ENCODE data around the gene CACNA1B. TPM values are rescaled to one million over a fixed set of nuclear protein-coding genes. Genes with fewer than 3 reads are reported as not detected.

The CACNA1B gene
- total RNA-seq, 1 donor from 2014 or later, result under 0.01 TPM

DNA sequence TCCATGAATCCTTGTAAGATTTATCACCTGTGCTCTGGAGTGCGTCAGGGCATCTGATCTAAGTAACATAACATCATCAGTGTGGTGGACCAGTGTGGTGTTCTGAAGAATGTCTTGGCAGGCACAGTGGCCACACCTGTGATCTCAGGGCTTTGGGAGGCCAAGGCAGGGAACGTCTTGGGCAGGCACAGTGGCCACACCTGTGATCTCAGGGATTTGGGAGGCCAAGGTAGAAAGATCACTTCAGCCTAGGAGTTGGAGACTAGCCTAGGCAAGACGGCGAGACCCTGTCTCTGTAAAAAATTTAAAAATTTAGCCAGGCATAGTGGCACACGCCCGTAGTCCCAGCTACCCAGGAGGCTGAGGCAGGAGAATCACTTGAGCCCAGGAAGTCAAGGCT is 185.5 kb downstream of the CACNA1B start:
- DNase-seq (ENCODE audit: low read depth), result no peak
- H3K4me3 ChIP-seq (ENCODE audit: low read depth, low read length), result no peak overlapping the region
- TF ChIP-seq, protein P1, sequence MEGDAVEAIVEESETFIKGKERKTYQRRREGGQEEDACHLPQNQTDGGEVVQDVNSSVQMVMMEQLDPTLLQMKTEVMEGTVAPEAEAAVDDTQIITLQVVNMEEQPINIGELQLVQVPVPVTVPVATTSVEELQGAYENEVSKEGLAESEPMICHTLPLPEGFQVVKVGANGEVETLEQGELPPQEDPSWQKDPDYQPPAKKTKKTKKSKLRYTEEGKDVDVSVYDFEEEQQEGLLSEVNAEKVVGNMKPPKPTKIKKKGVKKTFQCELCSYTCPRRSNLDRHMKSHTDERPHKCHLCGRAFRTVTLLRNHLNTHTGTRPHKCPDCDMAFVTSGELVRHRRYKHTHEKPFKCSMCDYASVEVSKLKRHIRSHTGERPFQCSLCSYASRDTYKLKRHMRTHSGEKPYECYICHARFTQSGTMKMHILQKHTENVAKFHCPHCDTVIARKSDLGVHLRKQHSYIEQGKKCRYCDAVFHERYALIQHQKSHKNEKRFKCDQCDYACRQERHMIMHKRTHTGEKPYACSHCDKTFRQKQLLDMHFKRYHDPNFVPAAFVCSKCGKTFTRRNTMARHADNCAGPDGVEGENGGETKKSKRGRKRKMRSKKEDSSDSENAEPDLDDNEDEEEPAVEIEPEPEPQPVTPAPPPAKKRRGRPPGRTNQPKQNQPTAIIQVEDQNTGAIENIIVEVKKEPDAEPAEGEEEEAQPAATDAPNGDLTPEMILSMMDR (conservative IDR thresholded peaks at IDR 0.05; ENCODE audit: low read depth, low read length), result no peak

DNA sequence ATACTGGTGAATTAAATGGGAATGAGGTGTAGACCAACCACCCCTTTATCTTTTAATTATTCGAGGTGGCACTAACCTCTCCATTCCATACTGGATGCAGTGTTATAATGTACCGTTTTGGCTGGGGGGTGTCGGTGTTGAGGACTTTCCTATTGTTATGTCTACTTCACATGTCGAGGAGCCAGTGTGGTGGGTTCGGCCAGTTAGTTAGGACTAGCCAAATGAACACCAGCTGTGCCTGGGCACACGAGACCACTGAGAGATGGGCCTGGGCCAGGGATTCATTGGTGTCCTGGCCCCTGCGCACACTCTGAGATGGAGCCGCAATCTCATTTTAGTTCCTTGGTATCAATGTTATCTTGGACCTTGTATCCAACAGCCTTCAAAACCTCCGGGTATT is 186.2 kb downstream of the CACNA1B start:
- H3K4me3 ChIP-seq (ENCODE audit: low read depth, low read length), result no peak overlapping the region
- no peak for DNase-seq (ENCODE audit: low read depth)
- TF ChIP-seq, protein P1 (conservative IDR thresholded peaks at IDR 0.05; ENCODE audit: low read depth, low read length), result no peak

DNA sequence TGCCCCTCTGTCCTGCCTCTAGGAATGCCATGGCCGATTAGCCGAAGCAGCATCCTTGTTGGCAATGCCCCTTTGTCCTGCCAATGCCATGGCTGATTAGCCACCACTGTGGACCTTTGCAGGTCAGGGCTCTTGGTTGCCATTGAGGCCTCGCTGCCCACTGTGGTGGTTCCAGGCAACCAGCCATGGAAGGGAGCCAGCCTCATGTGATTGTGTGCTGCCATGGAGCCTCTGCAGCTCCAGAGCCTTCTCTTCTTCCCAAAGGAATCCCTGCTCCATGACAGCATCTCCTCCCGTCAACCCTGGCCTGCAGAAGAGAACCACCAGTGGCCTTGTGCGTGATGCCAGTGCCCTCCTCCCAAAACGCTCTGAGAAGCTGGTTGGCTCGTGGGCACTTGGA is 187.0 kb downstream of the CACNA1B start:
- DNase-seq (ENCODE audit: low read depth), result no peak
- H3K4me3 ChIP-seq (ENCODE audit: low read depth, low read length), result no peak overlapping the region
- TF ChIP-seq, protein P1 (conservative IDR thresholded peaks at IDR 0.05; ENCODE audit: low read depth, low read length), result no peak

DNA sequence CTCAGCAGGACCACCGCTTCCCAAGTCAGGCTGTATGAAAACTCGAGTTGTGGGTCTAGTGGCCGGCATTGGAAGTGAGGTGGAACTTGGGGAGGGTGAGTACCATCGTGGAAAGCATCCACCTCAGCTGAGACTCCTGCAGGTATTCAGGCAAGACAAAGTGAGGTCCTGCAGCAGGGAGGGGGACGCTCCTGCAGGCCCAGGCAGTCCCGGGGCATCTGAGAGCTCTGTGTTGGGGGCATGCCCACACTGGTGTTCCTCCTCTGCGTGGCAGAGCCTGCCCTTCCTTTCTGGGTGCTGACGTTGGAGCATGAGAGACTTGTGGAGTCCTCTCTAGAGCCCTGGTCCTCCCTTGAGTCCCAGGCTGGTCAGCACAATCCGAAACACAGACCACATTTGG is 187.7 kb downstream of the CACNA1B start:
- TF ChIP-seq, protein P1 (conservative IDR thresholded peaks at IDR 0.05; ENCODE audit: low read depth, low read length), result no peak
- DNase-seq (ENCODE audit: low read depth), result no peak
- no peak overlapping the region for H3K4me3 ChIP-seq (ENCODE audit: low read depth, low read length)

DNA sequence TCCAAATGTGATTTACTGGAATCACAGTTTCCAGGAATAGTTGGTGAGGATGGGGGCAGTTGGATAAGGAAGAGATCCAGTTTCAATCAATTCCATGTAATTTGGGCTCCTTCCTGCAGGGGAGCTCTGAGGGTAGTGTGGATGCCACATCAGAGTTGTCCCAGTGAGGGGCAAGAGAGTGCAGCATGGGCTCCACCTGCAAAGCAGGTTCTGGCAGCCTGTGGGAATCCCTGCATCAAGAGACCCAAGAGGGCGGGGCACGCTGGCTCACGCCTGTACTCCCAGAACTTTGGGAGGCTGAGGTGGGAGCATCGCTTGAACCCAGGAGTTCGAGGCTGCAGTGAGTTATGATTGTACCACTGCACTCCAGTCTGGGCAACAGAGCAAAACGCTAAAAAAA is 188.5 kb downstream of the CACNA1B start:
- DNase-seq (ENCODE audit: low read depth), result no peak
- TF ChIP-seq, protein P1 (conservative IDR thresholded peaks at IDR 0.05; ENCODE audit: low read depth, low read length), result no peak
- no peak overlapping the region for H3K4me3 ChIP-seq (ENCODE audit: low read depth, low read length)

DNA sequence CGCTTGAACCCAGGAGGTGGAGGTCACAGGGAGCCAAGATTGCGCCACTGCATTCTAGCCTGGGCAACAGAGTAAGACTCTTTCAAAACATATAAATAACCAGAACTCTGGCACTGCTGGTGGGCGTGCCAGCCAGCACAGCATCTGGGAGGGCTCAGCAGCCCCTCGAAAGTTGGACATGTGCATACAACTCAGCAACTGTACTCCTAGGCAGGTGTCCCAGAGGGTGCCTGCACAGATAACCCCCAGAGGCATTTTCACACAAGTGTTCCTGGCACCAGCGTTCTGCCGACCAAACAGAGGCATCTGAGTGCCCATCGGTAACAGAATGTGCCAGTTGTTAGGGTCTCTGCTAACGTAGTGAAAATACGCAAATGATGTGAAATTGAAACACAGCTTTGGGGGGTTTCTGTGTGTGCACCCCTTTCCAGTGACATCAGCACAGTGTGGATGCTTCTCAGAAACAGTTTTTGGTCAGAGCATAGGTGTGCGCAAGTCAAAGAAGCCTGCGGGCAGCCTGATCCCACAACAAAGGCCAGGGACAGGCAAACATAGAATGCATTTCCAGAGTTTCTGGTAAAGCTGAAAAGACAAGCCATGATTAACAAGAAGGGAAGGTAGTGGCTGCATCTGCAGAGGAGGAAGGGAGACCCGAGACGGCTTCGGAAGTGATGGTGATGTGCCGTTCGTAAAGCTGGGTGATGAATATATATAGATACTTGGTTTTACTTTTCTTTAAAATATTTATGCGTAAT is 190.2 kb downstream of the CACNA1B start:
- TF ChIP-seq, protein P1 (conservative IDR thresholded peaks at IDR 0.05; ENCODE audit: low read depth, low read length), result no peak
- no peak for DNase-seq (ENCODE audit: low read depth)

DNA sequence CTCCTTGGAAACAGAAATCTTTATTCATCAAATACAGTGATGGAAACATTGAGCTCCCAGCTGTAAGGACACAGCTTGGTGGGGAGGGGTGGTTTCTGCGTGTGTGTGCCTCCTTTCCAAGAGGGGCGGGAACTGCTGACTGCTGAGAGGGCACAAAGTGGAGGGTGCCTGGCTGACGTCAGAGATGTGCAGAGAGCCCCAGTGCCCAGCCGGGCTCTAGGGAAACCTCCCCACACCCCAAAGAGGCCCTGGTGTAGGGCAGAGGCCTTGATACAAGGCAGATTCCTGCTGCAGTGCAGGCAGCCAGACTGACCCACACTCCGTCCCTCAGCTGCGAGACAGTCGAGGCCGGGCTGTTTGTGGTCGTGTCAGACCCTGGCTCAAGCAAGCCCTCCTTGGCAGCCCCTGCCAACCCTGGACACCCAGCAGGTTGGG is 191.0 kb downstream of the CACNA1B start:
- H3K4me3 ChIP-seq (ENCODE audit: low read depth, low read length), result no peak overlapping the region
- no peak for DNase-seq (ENCODE audit: low read depth)
- TF ChIP-seq, protein P1 (conservative IDR thresholded peaks at IDR 0.05; ENCODE audit: low read depth, low read length), result no peak

More for the DNA sequence above, 190.2 kb downstream of the CACNA1B start:
- no peak overlapping the region for H3K4me3 ChIP-seq (ENCODE audit: low read depth, low read length)
